Stimulated activated CD4-positive, alpha-beta T cell treated with anti-CD3 and anti-CD28 coated beads, Interleukin-1b, Interleukin-23, amount 100 ng/mL, for 24 hours (primary cell): ENCODE measurements around the gene LPP.

Experiments used
- DNase-seq, 4 experiments: peaks; one replicate each; pipeline ENCODE4 v3.0.0-alpha.2; 2020; ENCODE audit warnings: low read depth in 4 of 4, low spot score in 1 of 4

Gene LPP

GRCh38 chr3:188577539-188577938 lies 423.6 kb downstream of the LPP start:
- DNase-seq = no peak

GRCh38 chr3:188578576-188579363 lies 424.8 kb downstream of the LPP start:
- DNase-seq = peak in 2 of 4 experiments; percentile 2 to 13

- DNase-seq = no peak
These were observed 426.3 kb downstream of the LPP start for GRCh38 chr3:188580223-188580622.

GRCh38 chr3:188580659-188581058 lies 426.7 kb downstream of the LPP start:
- no peak for DNase-seq

- DNase-seq = no peak
These were observed 427.4 kb downstream of the LPP start for GRCh38 chr3:188581365-188581764.

- no peak for DNase-seq
These were observed 427.8 kb downstream of the LPP start for GRCh38 chr3:188581792-188582191.

GRCh38 chr3:188583341-188584161 lies 429.6 kb downstream of the LPP start:
- peak in 2 of 4 experiments; percentile 13 to 20 for DNase-seq

- DNase-seq = peak in 2 of 4 experiments; percentile 10 to 13
These were observed 430.2 kb downstream of the LPP start for GRCh38 chr3:188584162-188584529.

- DNase-seq = no peak
These were observed 431.2 kb downstream of the LPP start for GRCh38 chr3:188584958-188585689.

GRCh38 chr3:188589071-188589470 lies 435.1 kb downstream of the LPP start:
- no peak for DNase-seq

GRCh38 chr3:188589771-188590170 lies 435.8 kb downstream of the LPP start:
- DNase-seq = no peak

- DNase-seq = no peak
These were observed 436.6 kb downstream of the LPP start for GRCh38 chr3:188590557-188590956.

GRCh38 chr3:188594139-188594538 lies 440.2 kb downstream of the LPP start:
- DNase-seq = no peak

- no peak for DNase-seq
These were observed 442.0 kb downstream of the LPP start for GRCh38 chr3:188595890-188596376.

- DNase-seq = no peak
These were observed 444.9 kb downstream of the LPP start for GRCh38 chr3:188598894-188599293.

GRCh38 chr3:188602111-188602510 lies 448.2 kb downstream of the LPP start:
- DNase-seq = no peak

- no peak for DNase-seq
These were observed 448.7 kb downstream of the LPP start for GRCh38 chr3:188602620-188603019.

GRCh38 chr3:188604651-188605050 lies 450.7 kb downstream of the LPP start:
- no peak for DNase-seq

- no peak for DNase-seq
These were observed 451.3 kb downstream of the LPP start for GRCh38 chr3:188605231-188605630.

- no peak for DNase-seq
These were observed 451.9 kb downstream of the LPP start for GRCh38 chr3:188605905-188606304.

- no peak for DNase-seq
These were observed 453.9 kb downstream of the LPP start for GRCh38 chr3:188607805-188608315.
